DMS53 (cell line): ENCODE data around the gene CCT4.
"Not testable (repeated sequence)": the region's sequence is repeated elsewhere in the genome, so short reads cannot be mapped to it uniquely, and the experiment has no call there.

Experiments used
- DNase-seq: peaks from one replicate; lab custom pipeline; 2025; lab: John Stamatoyannopoulos, UW

CCT4 gene

GRCh38 chr2:61878761-61879160, 9.7 kb downstream of the CCT4 start:
- no peak for DNase-seq

- no peak for DNase-seq
These were observed 10.7 kb downstream of the CCT4 start for GRCh38 chr2:61877571-61878245.

DNA sequence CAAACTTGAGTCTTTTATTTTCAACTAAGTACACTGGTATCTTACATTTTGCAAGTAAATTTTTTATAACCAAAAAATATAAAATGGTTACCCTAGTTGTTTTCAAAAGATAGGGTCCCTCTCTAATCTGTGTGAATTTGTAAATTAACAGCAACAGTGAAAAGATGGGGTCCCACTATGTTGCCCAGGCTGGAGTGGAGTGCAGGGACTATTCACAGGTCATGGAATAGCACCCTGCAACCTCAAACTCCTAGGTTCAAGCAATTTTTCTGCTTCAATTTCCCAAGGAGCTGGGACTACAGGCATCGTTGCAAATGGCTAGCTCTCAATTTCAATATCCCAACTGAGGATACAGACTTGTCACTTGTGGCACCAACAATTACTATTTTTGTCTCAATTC, 12.1 kb downstream of the CCT4 start:
- DNase-seq: no peak

DNA sequence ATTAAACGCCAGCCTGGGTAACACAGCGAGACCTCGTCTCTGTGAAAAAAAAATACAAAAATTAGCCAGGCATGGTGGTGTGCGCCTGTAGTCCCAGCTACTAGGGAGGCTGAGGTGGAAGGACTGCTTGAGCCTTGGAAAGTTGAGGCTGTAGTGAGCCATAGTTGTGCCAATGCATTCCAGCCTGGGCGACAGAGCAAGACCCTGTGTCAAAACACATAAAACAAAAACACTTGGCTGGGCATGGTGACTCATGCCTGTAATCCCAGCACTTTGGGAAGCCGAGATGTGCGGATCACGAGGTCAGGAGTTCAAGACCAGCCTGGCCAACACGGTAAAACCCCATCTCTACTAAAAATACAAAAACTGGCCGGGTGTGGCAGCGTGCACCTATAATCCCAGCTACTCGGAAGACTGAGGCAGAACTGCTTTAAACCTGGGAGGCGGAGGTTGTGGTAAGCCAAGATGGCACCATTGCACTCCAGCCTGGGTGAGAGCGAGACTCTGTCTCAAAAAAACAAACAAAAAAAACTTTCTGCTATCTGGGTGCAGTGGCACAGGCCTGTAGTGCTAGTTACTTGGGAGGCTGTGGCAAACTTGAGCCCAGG, 21.9 kb downstream of the CCT4 start:
- not testable (repeated sequence) for DNase-seq

- no peak for DNase-seq
These were observed 26.4 kb downstream of the CCT4 start for GRCh38 chr2:61862085-61862484.

- no peak for DNase-seq
These were observed 31.2 kb downstream of the CCT4 start for GRCh38 chr2:61857224-61857623.

DNA sequence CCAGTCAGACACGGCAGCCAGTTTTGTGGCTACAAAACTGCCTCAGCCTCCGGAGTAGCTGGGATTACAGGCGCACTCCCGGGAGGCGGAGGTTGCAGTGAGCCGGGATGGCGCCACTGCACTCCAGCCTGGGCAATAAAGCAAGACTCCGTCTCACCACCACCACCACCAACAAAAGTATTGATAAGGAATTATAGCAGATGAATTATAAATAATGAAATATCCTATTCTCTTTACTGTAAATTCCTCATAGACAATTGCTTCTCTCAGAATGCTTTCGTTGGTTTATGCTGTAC, 33.2 kb downstream of the CCT4 start:
- DNase-seq: no peak

DNA sequence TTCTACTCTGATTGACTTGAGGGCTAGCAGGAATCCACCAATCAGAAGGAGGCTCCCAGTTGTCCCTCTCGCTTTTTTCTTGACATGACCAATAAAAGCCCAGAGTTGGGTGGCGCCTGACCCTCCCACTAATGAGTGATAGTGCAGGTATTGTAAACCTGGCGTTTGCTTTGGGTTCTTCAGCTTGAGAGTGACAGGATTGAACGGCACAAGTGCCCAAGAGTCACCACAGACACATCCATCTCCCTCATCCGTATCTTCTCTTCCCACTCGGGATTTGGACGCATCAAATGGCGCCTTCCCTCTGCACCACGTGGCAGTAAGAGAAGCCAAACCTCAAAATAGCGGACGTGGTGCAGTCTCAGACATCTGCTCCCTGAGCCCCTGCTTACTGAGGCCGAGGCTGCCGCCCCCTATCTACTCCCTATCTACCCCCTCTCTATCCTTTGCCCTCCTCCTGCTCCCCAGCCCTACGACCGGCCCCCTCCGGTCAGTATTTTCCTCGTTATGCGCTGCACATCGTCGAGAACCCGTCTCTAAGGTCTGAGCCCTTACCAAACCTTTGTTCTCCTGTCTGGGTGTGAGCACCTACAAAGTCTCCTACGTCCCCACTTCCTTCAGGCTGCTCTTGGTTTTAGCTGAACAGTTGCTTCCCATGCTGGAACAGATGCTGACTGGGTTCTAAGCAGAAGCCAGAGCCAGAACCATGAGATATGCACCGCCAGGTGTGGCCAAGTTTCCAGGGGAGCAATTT, 33.7 kb downstream of the CCT4 start:
- peak; percentile 99 for DNase-seq

DNA sequence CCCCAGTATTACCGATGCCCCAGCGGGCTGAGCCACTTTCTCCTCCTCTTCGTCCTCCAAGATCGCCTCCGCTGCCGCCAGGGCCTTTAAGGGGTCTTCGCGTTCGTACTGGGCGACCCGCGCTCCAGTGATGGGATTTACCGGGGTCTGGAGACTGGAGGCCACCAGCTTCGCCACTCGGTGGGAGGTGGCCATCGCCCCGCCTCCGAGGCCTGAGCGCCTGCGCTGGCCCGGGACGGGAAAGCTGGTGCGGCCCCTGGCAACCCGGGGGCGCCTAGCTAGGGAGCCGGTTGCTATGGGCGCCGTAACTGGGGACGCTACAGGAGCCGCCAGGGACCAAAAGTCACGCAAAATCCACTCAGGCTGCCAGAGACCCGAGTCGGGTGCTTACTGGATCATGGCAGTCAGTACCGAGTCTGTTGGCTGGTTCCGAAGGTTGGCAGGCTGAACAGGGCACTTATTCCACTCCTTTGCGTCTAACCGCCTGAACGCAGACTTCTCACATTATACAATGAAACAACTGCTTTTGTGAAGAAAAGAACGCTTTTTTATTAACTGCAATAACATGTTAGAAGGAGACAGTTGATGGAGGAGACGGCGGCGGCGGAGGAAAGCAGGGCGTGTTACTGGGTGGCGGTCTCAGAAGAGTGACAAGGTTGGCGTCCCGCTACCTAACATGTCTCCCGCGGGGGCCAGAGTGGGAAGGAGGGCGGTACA, 34.5 kb downstream of the CCT4 start, which contains the start of gene FAM161A:
Gene FAM161A, minus strand, starts transcription at position 214 of the 717 bp plus-strand sequence. Its CDS starts 19 bp downstream, at position 195.
- DNase-seq: peak; percentile 94

GRCh38 chr2:61853086-61853846, 35.2 kb downstream of the CCT4 start:
- peak; percentile 88 for DNase-seq

DNA sequence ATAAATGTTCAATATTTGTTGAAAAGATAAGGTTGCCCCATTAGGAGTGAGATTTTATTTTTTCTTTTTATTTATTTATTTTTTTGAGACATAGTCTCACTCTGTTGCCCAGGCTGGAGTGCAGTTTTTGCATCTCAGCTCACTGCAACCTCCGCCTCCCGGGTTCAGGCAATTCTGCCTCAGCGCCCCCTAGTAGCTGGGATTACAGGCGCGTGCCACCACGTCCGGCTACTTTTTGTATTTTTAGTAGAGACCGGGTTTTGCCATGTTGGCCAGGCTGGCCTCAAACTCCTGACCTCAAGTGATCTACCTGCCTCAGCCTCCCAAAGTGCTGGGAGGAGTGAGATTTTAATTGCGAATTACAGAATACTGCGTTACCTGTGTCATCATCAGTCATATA, 37.2 kb downstream of the CCT4 start:
- DNase-seq: not testable (repeated sequence)

DNA sequence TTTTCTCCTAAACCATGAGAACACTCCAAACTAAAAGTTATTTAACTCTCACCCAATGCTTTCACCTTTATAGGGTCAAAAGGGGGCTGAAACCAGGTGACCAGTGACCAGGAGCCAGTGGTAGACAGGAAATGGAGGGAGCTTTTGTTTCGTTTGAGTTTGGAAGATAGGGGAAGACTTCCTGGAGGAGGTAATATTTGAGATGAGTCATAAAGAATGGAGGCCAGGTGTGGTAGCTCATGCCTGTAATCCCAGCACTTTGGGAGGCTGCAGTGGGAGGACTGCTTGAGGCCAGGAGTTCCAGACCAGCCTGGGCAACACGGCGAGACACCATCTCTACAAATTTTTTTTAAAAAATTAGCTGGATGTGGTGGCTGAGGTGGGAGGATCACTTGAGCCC, 43.1 kb downstream of the CCT4 start:
- DNase-seq: peak; percentile 33

GRCh38 chr2:61841286-61841685, 47.2 kb downstream of the CCT4 start:
- no peak for DNase-seq

DNA sequence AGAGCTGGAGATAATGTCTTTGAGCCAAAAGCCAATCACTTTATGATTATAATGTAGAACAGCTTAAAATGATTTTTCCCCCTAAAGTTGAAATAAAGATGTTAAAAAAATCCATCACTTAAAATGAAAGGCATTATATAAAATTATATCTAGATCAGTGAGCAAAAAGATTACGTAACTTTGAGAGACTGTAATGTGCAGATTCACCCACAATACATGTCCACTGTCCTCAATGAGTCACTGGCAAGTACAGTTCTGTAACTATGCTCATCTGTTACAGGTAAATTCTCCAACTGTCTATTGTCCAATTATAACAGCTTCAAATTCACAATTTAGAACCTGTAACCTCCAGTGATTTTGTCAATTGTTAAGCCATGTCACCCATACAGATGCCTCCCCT, 53.6 kb downstream of the CCT4 start:
- DNase-seq: no peak

DNA sequence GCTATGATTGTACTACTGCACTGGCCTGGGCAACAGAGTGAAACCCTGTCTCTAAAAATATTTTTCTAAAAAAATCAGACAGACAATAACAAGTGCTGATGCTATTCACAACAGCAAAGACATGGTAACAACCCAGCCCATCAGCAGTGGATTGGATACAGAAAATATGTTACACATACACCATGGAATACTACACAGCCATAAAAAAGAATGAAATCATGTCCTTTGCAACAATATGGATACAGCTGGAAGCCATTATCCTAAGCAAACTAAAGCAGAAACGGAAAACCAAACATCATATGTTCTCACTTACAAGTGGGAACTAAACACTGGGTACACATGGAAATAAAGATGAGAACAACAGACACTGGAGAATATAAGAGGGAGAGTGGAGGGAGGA, 54.5 kb downstream of the CCT4 start:
- no peak for DNase-seq

GRCh38 chr2:61832183-61832841, 56.1 kb downstream of the CCT4 start:
- no peak for DNase-seq

DNA sequence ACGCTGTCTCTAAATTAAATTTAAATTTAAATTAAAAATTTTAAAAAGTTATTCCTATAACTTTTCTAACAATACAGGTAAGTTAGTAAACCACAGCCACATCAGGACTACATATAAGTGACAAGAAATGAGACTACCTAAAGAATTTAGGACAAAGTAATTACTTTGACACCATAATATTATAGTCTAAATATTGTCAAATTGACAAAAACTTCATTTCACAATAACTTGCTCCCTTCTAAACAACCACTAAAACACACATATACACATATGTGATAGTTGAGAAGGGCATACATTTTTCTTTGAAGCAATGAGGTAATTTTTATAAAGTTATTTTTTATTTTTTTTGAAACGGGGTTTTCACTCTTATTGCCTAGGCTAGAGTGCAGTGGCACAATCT, 66.2 kb downstream of the CCT4 start:
- no peak for DNase-seq
